ENCODE data around the gene PSME3. TPM values are rescaled to one million over a fixed set of nuclear protein-coding genes. Genes with fewer than 3 reads are reported as not detected.

PSME3 gene, protein sequence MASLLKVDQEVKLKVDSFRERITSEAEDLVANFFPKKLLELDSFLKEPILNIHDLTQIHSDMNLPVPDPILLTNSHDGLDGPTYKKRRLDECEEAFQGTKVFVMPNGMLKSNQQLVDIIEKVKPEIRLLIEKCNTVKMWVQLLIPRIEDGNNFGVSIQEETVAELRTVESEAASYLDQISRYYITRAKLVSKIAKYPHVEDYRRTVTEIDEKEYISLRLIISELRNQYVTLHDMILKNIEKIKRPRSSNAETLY
- total RNA-seq = 10 to 100 TPM; 71.5 to 78.8 TPM
- 39.6 to 39.7 reads per million in 2 donors for total RNA-seq

- peak within 1 kb of the TSS; percentile 99 for H3K27ac Mint-ChIP-seq
- H3K4me1 Mint-ChIP-seq = peaks cover 29% of the 10 kb centered on the region
- H3K4me3 Mint-ChIP-seq = peak within 1 kb of the TSS; percentile 95
- DNase-seq = peak; percentile 77 to 81 (median 78)
- no peaks in the 10 kb centered on the region for H3K9me3 ChIP-seq (ENCODE audit: control insufficient read depth, low read length, poor library complexity, severe bottlenecking)
- peak; percentile 93 for ATAC-seq
- peaks cover 5% of the 10 kb centered on the region for H3K27me3 Mint-ChIP-seq
- peaks cover 9% of the 10 kb centered on the region for H3K36me3 Mint-ChIP-seq (ENCODE audit: low read depth)
Measured at GRCh38 chr17:42832934-42833766, at the start of gene PSME3. TSS of gene PSME3 (plus strand) at chr17:42833397. CDS start at chr17:42833632, 235 bp downstream.

DNA sequence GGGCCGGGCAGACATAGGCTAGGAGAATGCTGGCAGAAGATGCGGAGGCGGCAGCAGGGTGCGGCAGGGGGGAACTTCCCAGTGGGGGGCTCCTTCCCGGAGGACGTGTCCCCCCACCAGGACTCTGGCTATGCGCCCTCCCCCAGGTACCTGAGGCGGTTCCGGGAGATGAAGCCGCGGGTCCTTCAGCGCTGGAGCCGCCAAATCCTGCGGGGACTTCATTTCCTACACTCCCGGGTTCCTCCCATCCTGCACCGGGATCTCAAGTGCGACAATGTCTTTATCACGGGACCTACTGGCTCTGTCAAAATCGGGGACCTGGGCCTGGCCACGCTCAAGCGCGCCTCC lies 49.4 kb upstream of the PSME3 start:
- ATAC-seq (no peak), DNase-seq (no peak)
- Mint-ChIP-seq H3K36me3 (ENCODE audit: low read depth) (peaks cover 18% of the 10 kb centered on the region), H3K27me3 (peaks cover 82% of the 10 kb centered on the region), H3K27ac (no peak overlapping the region), H3K4me1 (peaks cover 26% of the 10 kb centered on the region), H3K4me3 (peak overlapping the region; percentile 12)
- H3K9me3 ChIP-seq (ENCODE audit: control insufficient read depth, low read length, poor library complexity, severe bottlenecking) = no peaks in the 10 kb centered on the region

GRCh38 chr17:42784409-42784808 lies 48.8 kb upstream of the PSME3 start:
- H3K4me3 Mint-ChIP-seq = peak overlapping the region; percentile 50
- H3K27me3 Mint-ChIP-seq = peaks cover 83% of the 10 kb centered on the region
- peaks cover 23% of the 10 kb centered on the region for H3K4me1 Mint-ChIP-seq
- no peak overlapping the region for H3K27ac Mint-ChIP-seq
- ATAC-seq = no peak
- peaks cover 16% of the 10 kb centered on the region for H3K36me3 Mint-ChIP-seq (ENCODE audit: low read depth)
- DNase-seq = no peak
- no peaks in the 10 kb centered on the region for H3K9me3 ChIP-seq (ENCODE audit: control insufficient read depth, low read length, poor library complexity, severe bottlenecking)

DNA sequence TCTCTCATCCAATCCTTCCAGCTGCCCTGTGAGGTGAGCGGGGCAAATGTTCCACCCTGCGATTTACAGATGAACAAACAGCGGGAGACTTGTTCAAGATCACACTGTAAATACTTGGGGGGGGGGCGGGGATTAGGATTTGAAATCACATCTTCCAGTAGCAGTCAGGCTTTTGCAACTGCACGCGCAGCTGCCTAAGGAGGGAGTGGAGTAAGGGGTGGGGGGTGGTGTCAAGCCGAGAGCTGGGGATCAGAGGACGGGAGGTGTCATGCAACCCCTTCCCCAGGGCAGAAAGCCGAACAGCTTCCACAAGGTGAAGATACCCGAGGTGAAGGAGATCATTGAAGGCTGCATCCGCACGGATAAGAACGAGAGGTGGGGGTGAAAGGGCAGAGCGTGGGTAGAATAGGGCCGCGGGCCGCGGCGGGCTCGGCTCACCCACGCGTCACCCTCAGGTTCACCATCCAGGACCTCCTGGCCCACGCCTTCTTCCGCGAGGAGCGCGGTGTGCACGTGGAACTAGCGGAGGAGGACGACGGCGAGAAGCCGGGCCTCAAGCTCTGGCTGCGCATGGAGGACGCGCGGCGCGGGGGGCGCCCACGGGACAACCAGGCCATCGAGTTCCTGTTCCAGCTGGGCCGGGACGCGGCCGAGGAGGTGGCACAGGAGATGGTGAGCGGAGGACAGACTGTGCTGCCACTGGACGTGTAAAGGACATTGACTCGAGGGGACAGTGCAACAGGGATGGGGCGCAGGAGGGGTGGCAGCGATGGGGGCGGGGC lies 48.2 kb upstream of the PSME3 start:
- Mint-ChIP-seq H3K4me1 (peaks cover 17% of the 10 kb centered on the region), H3K27ac (no peak overlapping the region), H3K4me3 (peak overlapping the region; percentile 50), H3K36me3 (ENCODE audit: low read depth) (peaks cover 12% of the 10 kb centered on the region), H3K27me3 (peaks cover 77% of the 10 kb centered on the region)
- H3K9me3 ChIP-seq (ENCODE audit: control insufficient read depth, low read length, poor library complexity, severe bottlenecking) = no peaks in the 10 kb centered on the region
- DNase-seq (no peak), ATAC-seq (peak; percentile 51)

- H3K27me3 Mint-ChIP-seq = peaks cover 68% of the 10 kb centered on the region
- no peak overlapping the region for H3K27ac Mint-ChIP-seq
- no peaks in the 10 kb centered on the region for H3K9me3 ChIP-seq (ENCODE audit: control insufficient read depth, low read length, poor library complexity, severe bottlenecking)
- H3K4me1 Mint-ChIP-seq = peaks cover 17% of the 10 kb centered on the region
- H3K4me3 Mint-ChIP-seq = no peak overlapping the region
- ATAC-seq (no peak), DNase-seq (no peak)
- peaks cover 12% of the 10 kb centered on the region for H3K36me3 Mint-ChIP-seq (ENCODE audit: low read depth)
Measured at GRCh38 chr17:42787266-42787665, 45.9 kb upstream of the PSME3 start.

DNA sequence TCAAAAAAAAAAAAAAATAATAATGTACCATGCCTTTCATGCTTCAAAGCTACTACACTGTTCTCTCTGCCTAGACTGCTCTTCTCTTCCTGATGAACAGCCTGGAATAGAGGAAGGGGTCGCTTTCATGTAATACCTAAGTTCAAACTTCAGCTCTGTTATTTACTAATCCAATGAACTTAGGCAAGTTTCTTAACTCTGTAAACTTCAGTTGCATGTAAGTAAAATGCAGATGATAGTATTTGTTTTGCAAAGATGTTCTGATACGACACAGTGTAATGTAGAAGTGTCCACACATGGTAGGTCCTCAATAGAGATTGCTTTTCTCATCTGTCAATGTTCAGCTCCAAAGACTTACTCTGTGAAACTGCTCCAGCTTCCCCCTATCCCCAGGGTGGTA lies 41.2 kb upstream of the PSME3 start:
- no peaks in the 10 kb centered on the region for H3K9me3 ChIP-seq (ENCODE audit: control insufficient read depth, low read length, poor library complexity, severe bottlenecking)
- H3K27me3 Mint-ChIP-seq = peaks cover 23% of the 10 kb centered on the region
- H3K36me3 Mint-ChIP-seq (ENCODE audit: low read depth) = peaks cover 8% of the 10 kb centered on the region
- no peak overlapping the region for H3K27ac Mint-ChIP-seq
- H3K4me1 Mint-ChIP-seq = peaks cover 14% of the 10 kb centered on the region
- ATAC-seq (no peak), DNase-seq (no peak)
- H3K4me3 Mint-ChIP-seq = no peak overlapping the region

DNA sequence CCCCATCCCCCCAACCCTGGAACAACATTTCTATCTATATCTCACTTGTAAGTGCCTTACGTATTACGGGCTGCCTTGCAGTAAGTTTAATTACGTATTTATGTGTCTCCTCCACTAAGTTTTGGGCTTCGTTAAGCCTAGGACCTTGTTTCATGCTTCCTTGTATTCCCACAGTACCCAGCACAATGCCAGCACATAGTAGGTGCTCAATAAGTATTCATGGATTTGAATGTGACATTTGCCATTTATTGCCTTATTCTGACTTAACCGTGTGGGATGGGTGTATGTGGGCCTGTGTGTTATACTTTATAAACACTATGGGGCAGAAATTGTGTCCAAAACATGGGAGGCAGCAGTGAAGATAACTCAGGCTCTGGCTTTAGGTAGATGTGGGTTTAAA lies 40.7 kb upstream of the PSME3 start:
- ATAC-seq = no peak
- no peak for DNase-seq
- Mint-ChIP-seq H3K36me3 (ENCODE audit: low read depth) (peaks cover 8% of the 10 kb centered on the region), H3K4me1 (peaks cover 15% of the 10 kb centered on the region), H3K4me3 (no peak overlapping the region), H3K27me3 (peaks cover 17% of the 10 kb centered on the region), H3K27ac (no peak overlapping the region)
- no peaks in the 10 kb centered on the region for H3K9me3 ChIP-seq (ENCODE audit: control insufficient read depth, low read length, poor library complexity, severe bottlenecking)

DNA sequence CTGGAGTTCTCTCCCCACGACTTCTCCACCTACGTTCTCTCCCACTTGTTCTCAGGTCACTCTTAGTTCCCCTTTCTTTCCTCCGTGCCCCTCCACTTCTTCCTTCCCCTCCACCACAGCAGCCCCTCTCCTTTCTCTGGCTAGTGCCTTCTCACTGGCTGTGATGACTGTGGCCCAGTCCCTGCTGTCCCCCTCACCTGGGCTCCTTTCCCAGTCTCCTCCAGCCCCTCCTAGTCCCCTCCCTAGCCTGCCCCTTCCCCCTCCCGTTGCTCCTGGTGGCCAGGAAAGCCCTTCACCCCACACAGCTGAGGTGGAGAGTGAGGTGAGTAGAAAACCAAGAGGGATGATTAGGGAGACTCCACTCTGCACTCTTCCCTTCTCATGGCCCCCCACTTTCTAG lies 38.1 kb upstream of the PSME3 start:
- Mint-ChIP-seq H3K4me1 (peaks cover 24% of the 10 kb centered on the region), H3K36me3 (ENCODE audit: low read depth) (peaks cover 5% of the 10 kb centered on the region), H3K27ac (peak overlapping the region; percentile 41), H3K4me3 (no peak overlapping the region), H3K27me3 (no peaks in the 10 kb centered on the region)
- DNase-seq = no peak
- H3K9me3 ChIP-seq (ENCODE audit: control insufficient read depth, low read length, poor library complexity, severe bottlenecking) = no peaks in the 10 kb centered on the region
- no peak for ATAC-seq

- H3K27ac Mint-ChIP-seq = peak overlapping the region; percentile 41
- no peak for ATAC-seq
- no peak overlapping the region for H3K4me3 Mint-ChIP-seq
- no peaks in the 10 kb centered on the region for H3K27me3 Mint-ChIP-seq
- H3K36me3 Mint-ChIP-seq (ENCODE audit: low read depth) = peaks cover 5% of the 10 kb centered on the region
- peaks cover 28% of the 10 kb centered on the region for H3K4me1 Mint-ChIP-seq
- no peaks in the 10 kb centered on the region for H3K9me3 ChIP-seq (ENCODE audit: control insufficient read depth, low read length, poor library complexity, severe bottlenecking)
- DNase-seq = no peak
Measured at GRCh38 chr17:42795465-42795864, 37.7 kb upstream of the PSME3 start.

DNA sequence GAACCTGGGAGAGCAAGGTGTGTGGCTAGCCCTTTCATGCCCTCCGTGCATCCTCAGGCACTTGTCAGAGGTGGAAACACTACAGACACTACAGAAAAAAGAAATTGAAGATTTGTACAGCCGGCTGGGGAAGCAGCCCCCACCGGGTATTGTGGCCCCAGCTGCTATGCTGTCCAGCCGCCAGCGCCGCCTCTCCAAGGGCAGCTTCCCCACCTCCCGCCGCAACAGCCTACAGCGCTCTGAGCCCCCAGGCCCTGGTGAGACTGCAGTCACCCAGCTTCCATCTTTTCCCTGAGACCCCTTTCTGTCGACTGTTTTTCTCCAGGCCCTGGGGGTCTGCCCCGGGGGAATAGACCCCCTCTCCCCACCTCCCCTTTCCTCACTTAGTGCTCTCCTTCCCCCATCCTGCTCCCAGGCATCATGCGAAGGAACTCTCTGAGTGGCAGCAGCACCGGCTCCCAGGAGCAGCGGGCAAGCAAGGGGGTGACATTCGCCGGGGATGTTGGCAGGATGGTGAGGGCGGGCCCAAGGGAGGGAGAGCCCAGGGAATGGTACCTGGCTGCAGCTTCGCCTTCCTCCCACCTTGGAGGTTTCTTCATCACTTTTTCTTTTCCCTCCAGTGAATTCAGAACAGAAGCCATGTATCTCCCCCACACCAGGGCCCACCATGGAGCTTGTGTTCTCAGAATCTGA lies 37.0 kb upstream of the PSME3 start:
- H3K27ac Mint-ChIP-seq = no peak overlapping the region
- no peaks in the 10 kb centered on the region for H3K27me3 Mint-ChIP-seq
- ATAC-seq (no peak), DNase-seq (no peak)
- H3K9me3 ChIP-seq (ENCODE audit: control insufficient read depth, low read length, poor library complexity, severe bottlenecking) = no peaks in the 10 kb centered on the region
- H3K4me1 Mint-ChIP-seq = peaks cover 28% of the 10 kb centered on the region
- no peak overlapping the region for H3K4me3 Mint-ChIP-seq
- H3K36me3 Mint-ChIP-seq (ENCODE audit: low read depth) = peaks cover 5% of the 10 kb centered on the region

- ATAC-seq = no peak
- Mint-ChIP-seq H3K27ac (peak overlapping the region; percentile 87), H3K4me3 (peak overlapping the region; percentile 90)
Measured at GRCh38 chr17:42797067-42798007, 35.9 kb upstream of the PSME3 start.

DNA sequence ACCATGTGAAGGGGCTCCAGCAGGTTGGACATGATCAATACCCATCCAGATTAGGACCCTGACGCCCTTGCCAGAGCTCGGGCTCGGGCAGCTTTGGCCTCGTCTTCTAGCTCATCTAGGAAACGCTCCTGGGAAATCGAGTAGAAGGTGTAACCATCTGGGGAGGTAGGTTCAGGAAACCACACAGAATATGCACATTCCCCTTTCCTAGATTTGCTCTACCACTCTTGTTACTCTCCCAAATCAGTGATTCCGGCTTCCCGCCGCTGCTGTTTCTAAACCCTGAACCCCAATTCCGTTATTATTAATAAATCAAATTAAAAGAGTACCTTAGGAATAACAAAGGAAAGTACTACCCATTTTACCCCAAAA lies 35.2 kb upstream of the PSME3 start:
- H3K27ac Mint-ChIP-seq = peak overlapping the region; percentile 87
- H3K4me3 Mint-ChIP-seq = peak overlapping the region; percentile 90
- peaks cover 31% of the 10 kb centered on the region for H3K4me1 Mint-ChIP-seq
- no peaks in the 10 kb centered on the region for H3K9me3 ChIP-seq (ENCODE audit: control insufficient read depth, low read length, poor library complexity, severe bottlenecking)
- peaks cover 5% of the 10 kb centered on the region for H3K36me3 Mint-ChIP-seq (ENCODE audit: low read depth)
- DNase-seq (no peak), ATAC-seq (no peak)
- H3K27me3 Mint-ChIP-seq = no peaks in the 10 kb centered on the region

More at GRCh38 chr17:42797067-42798007, 35.9 kb upstream of the PSME3 start:
- Mint-ChIP-seq H3K36me3 (ENCODE audit: low read depth) (peaks cover 5% of the 10 kb centered on the region), H3K4me1 (peaks cover 31% of the 10 kb centered on the region), H3K27me3 (no peaks in the 10 kb centered on the region)
- H3K9me3 ChIP-seq (ENCODE audit: control insufficient read depth, low read length, poor library complexity, severe bottlenecking) = no peaks in the 10 kb centered on the region
- no peak for DNase-seq
